K562 (cell line): ENCODE data around the gene TAS2R41. TPM values are rescaled to one million over a fixed set of nuclear protein-coding genes. Genes with fewer than 3 reads are reported as not detected.

Source experiments
- ATAC-seq: fragments of 200-7000 bp; cut with Tn5 transposase; 3 replicates; pipeline ENCODE4 v1.9.1; 2020; ENCODE audit warnings: moderate library complexity
- BruUV-seq: library from RNA; stranded (reverse); fragments of 400-500 nt; replicated peaks from 2 replicates; lab custom pipeline; 2021; lab: Mats Ljungman, UMichigan
- CTCF ChIA-PET: fragments of 300-600 bp; formaldehyde crosslinking; extraction: SDS; loops from one replicate; lab custom pipeline; 2021; ENCODE audit warnings: low intra/inter-chr PET ratio; lab: Yijun Ruan, JAX
- POLR2A ChIA-PET: fragments of 300-600, 350-650 bp; sonication (Branson Sonifier 250); formaldehyde crosslinking; extraction: SDS; loops from one replicate; lab custom pipeline; 2021; ENCODE audit warnings: antibody characterized with exemption, inconsistent platforms; lab: Yijun Ruan, JAX
- DNase-seq, 4 experiments: peaks; one replicate each; pipeline versions ENCODE4 v3.0.0 to v3.0.0-alpha.2; 2011 to 2018; ENCODE audit warnings: low spot score in 3 of 4, mixed read lengths in 3 of 4; ENCODE audit errors: extremely low read depth in 1 of 4
- FAIRE-seq: peaks from 2 replicates; lab custom pipeline; 2011; peaks lifted over from hg19 to GRCh38; lab: Jason Lieb, UNC
- H2AFZ ChIP-seq: 2 replicates; pipeline ENCODE4 v1.6.0; 2011; ENCODE audit warnings: low read depth, low read length, control low read depth, inconsistent platforms
- H3K27ac ChIP-seq: fragments of 200-600 bp; 3 replicates; pipeline ENCODE4 v1.8.0; 2011; ENCODE audit warnings: low read depth, mild to moderate bottlenecking, control low read depth, inconsistent platforms, low read length, moderate library complexity, mixed read lengths; ENCODE audit errors: extremely low read depth
- H3K27me3 ChIP-seq, 2 experiments: fragments of 300-600 bp in 1 of 2; 2 replicates in 1 of 2; 3 replicates in 1 of 2; pipeline versions ENCODE4 v1.6.0 to v1.8.0; 2011; ENCODE audit warnings: inconsistent platforms in 2 of 2, low read length in 2 of 2, mild to moderate bottlenecking in 1 of 2, mixed read lengths in 1 of 2, moderate library complexity in 1 of 2; ENCODE audit not compliant: control insufficient read depth in 2 of 2, insufficient read depth in 2 of 2
- H3K36me3 ChIP-seq: fragments of 300-600 bp; 3 replicates; pipeline ENCODE4 v1.8.0; 2011; ENCODE audit warnings: mild to moderate bottlenecking, low read length, inconsistent platforms; ENCODE audit not compliant: control insufficient read depth, insufficient read depth
- H3K4me1 ChIP-seq, 2 experiments: fragments of 200-600 bp in 1 of 2; replicated peaks in 1 of 2; 2 replicates in 1 of 2; 3 replicates in 1 of 2; pipeline versions ENCODE4 v1.5.1 to v1.8.0; 2011; ENCODE audit warnings: inconsistent platforms in 2 of 2, low read length in 2 of 2, mild to moderate bottlenecking in 1 of 2, mixed read lengths in 1 of 2, moderate library complexity in 1 of 2; ENCODE audit not compliant: control insufficient read depth in 2 of 2, insufficient read depth in 2 of 2
- H3K4me2 ChIP-seq: 2 replicates; pipeline ENCODE4 v1.6.1; 2011; ENCODE audit warnings: low read length, control low read depth, inconsistent platforms, mixed read lengths; ENCODE audit not compliant: insufficient read depth
- H3K4me3 ChIP-seq: fragments of 200-600 bp; sonication (generic), shearing (Covaris generic); 2 replicates; pipeline ENCODE4 v1.5.1; 2016; ENCODE audit warnings: control low read depth, inconsistent platforms
- H3K79me2 ChIP-seq: fragments of 200-600 bp; 3 replicates; pipeline ENCODE4 v1.8.0; 2011; ENCODE audit warnings: low read length, inconsistent platforms; ENCODE audit not compliant: control insufficient read depth, insufficient read depth
- H3K9ac ChIP-seq, 2 experiments: 2 replicates each; pipeline versions ENCODE4 v1.6.0 to v1.6.1; 2011; ENCODE audit warnings: low read depth in 2 of 2, low read length in 2 of 2, control low read depth in 1 of 2, inconsistent platforms in 1 of 2, mild to moderate bottlenecking in 1 of 2, mixed read lengths in 1 of 2; ENCODE audit not compliant: insufficient read depth in 1 of 2
- H3K9me1 ChIP-seq: one replicate; pipeline ENCODE4 v1.6.0; 2011; ENCODE audit warnings: inconsistent platforms, mild to moderate bottlenecking, low read length, moderate library complexity; ENCODE audit not compliant: control insufficient read depth, insufficient read depth
- H3K9me3 ChIP-seq: replicated peaks from 2 replicates; pipeline ENCODE4 v1.5.1; 2011; ENCODE audit warnings: low read depth, low read length, inconsistent platforms; ENCODE audit not compliant: control insufficient read depth, insufficient read depth
- H4K20me1 ChIP-seq: replicated peaks from 2 replicates; pipeline ENCODE4 v1.6.1; 2011; ENCODE audit warnings: low read length, inconsistent platforms, mixed read lengths; ENCODE audit not compliant: control insufficient read depth, insufficient read depth
- BRCA1 ChIP-seq, 2 experiments: fragments of 450-650 bp in 1 of 2; sonication (generic) in 1 of 2; formaldehyde crosslinking in 1 of 2; IDR thresholded peaks; 2 replicates each; pipeline versions ENCODE4 v1.5.0 to v1.6.1; 2017 to 2020; ENCODE audit warnings: mild to moderate bottlenecking in 1 of 2, missing genetic modification reagents in 1 of 2
- EP300 ChIP-seq: IDR thresholded peaks from 2 replicates; pipeline ENCODE4 v1.6.1; 2012; ENCODE audit warnings: low read length, improper control_type of control experiment
- ETS2 ChIP-seq: IDR thresholded peaks from 2 replicates; pipeline ENCODE4 v1.6.1; 2016; ENCODE audit warnings: borderline replicate concordance, missing genetic modification characterization, mild to moderate bottlenecking, moderate library complexity, missing compliant biosample characterization; ENCODE audit not compliant: poor library complexity, severe bottlenecking
- FIP1L1 ChIP-seq: fragments of 200-400 bp; formaldehyde crosslinking; IDR thresholded peaks from 2 replicates; pipeline ENCODE4 v1.6.1; 2018; ENCODE audit warnings: mild to moderate bottlenecking, low read depth, low read length; ENCODE audit not compliant: poor library complexity, severe bottlenecking
- GABPB1 ChIP-seq: sonication (generic); formaldehyde crosslinking; IDR thresholded peaks from 2 replicates; pipeline ENCODE4 v1.8.0; 2022; ENCODE audit warnings: mild to moderate bottlenecking, missing genetic modification reagents
- HDGF ChIP-seq: fragments of 450-650 bp; IDR thresholded peaks from 2 replicates; pipeline ENCODE4 v1.6.1; 2016
- HMG20A ChIP-seq: fragments of 450-650 bp; formaldehyde crosslinking; conservative IDR thresholded peaks from 2 replicates; pipeline ENCODE4 v1.4.0; 2020; ENCODE audit warnings: mild to moderate bottlenecking, mixed read lengths
- KAT2B ChIP-seq: IDR thresholded peaks from one replicate; pipeline ENCODE4 v1.6.1; 2012; ENCODE audit warnings: low read depth, mild to moderate bottlenecking, control low read depth, inconsistent platforms, low read length, moderate library complexity
- NFATC3 ChIP-seq: fragments of 450-650 bp; IDR thresholded peaks from 2 replicates; pipeline ENCODE4 v1.6.1; 2017; ENCODE audit warnings: mild to moderate bottlenecking
- NR1H2 ChIP-seq: sonication (generic); formaldehyde crosslinking; IDR thresholded peaks from 2 replicates; pipeline ENCODE4 v1.4.0; 2020; ENCODE audit warnings: mild to moderate bottlenecking, missing genetic modification reagents
- PRMT5 ChIP-seq: sonication (generic); formaldehyde crosslinking; IDR thresholded peaks from 2 replicates; pipeline ENCODE4 v1.5.0; 2020; ENCODE audit warnings: missing genetic modification reagents
- SMAD4 ChIP-seq: fragments of 250-450 bp; sonication (Bioruptor Pico); conservative IDR thresholded peaks from 2 replicates; pipeline ENCODE4 v1.8.0; 2021; ENCODE audit warnings: inconsistent platforms, mild to moderate bottlenecking, moderate library complexity
- STAT5B ChIP-seq: fragments of 250-450 bp; sonication (Bioruptor Pico); IDR thresholded peaks from 2 replicates; pipeline ENCODE4 v1.8.0; 2021; ENCODE audit warnings: mild to moderate bottlenecking, inconsistent platforms
- TRIM24 ChIP-seq, 2 experiments: fragments of 450-650 bp; IDR thresholded peaks; 2 replicates each; pipeline ENCODE4 v1.6.1; 2016
- WHSC1 ChIP-seq: IDR thresholded peaks from one replicate; pipeline ENCODE4 v1.6.1; 2012; ENCODE audit warnings: low read length, control low read depth, inconsistent platforms
- ZNF212 ChIP-seq: fragments of 450-650 bp; formaldehyde crosslinking; IDR thresholded peaks from 2 replicates; pipeline ENCODE4 v1.4.0; 2020; ENCODE audit warnings: mild to moderate bottlenecking
- ZNF3 ChIP-seq: fragments of 250-450 bp; sonication (Bioruptor Pico); IDR thresholded peaks from 2 replicates; pipeline ENCODE4 v1.5.0; 2021; ENCODE audit warnings: mild to moderate bottlenecking, moderate library complexity
- WGBS: fragments of 100-300 bp; shearing (Covaris generic); methylation state at CpG from one replicate; pipeline ENCODE4 v1.1.6; 2016; ENCODE audit warnings: low coverage, mixed read lengths; ENCODE audit not compliant: insufficient coverage; ENCODE audit errors: missing lambda C conversion rate; 5-methylcytosine and 5-hydroxymethylcytosine counted together
- in situ Hi-C: fragments of 300-500 bp; cut with MboI; formaldehyde crosslinking; loops from 4 replicates; pipeline ENCODE4 v1.15.0; 2018; ENCODE audit warnings: inconsistent platforms, mixed read lengths
- intact Hi-C: fragments of 100-400 bp; cut with micrococcal nuclease; formaldehyde crosslinking; loops from 2 replicates; pipeline ENCODE4 v1.14.2; 2022
- polyA plus RNA-seq, 8 experiments: library from polyadenylated mRNA; depleted of rRNA in 4 of 8; stranded (reverse) in 5 of 8; unstranded in 3 of 8; fragments of >200 nt; fragmentation: Nextera tagmentation in 2 of 8; fragmentation: Illumina TruSeq in 1 of 8; extraction: Ambion mirVana in 2 of 8; extraction: Trizol in 1 of 8; gene quantifications; 2 replicates each; pipeline versions ENCODE4 v1.2.1 to v1.2.3, GENCODE V29; 2011 to 2014; ENCODE audit warnings: inconsistent platforms in 1 of 8, missing spikeins in 1 of 8
- total RNA-seq, 7 experiments: library from RNA; depleted of rRNA in 6 of 7; stranded (reverse); fragments of >200 nt in 6 of 7; fragmentation: Illumina TruSeq in 2 of 7; extraction: Trizol in 2 of 7; gene quantifications; 2 replicates each; pipeline versions ENCODE4 v1.2.1 to v1.2.3, GENCODE V29; 2011 to 2021; ENCODE audit warnings: low replicate concordance in 1 of 7
- TF ChIP-seq, protein P1 (sequence below): fragments of 450-650 bp; IDR thresholded peaks from 2 replicates; pipeline ENCODE4 v1.6.1; 2016; ENCODE audit warnings: borderline replicate concordance

The TAS2R41 gene
- total and polyA plus RNA-seq, 9 of the 15 experiments (the other 6 are each of a cell fraction or from before 2014, with no cell fraction given) = not detected

DNA sequence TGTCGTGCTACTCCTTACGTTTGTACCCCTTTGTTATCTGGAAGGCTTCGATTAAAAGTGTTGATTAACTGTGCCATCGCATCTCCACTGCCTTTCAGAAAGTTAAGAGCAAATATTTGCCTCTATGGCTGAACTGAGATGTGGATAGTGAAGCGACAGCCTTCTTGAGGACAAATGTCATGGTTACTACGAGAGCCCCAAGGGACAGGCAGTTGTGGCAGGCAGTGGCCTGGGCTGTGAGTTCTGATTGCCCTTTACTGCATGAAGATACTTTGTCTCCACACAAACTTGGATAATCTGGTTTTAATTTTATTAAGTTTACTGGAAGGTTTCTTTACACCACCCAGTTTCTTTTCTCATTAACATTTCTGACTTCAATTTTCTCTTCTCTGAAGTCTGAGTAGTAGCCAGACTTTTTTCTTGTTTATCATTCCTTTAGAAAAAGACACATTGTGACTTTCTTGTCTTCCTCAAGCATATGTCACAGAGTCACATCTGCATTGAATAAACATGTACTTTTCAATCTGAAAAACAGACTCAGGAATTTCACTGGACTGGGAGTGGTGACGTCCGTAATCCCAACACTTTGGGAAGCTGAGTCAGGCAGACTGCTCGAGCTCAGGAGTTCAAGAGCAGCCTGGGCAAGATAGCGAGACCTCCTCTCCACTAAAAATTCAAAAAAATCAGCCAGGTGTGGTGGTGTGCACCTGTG, 1.5 kb downstream of the TAS2R41 start:
- Histone ChIP-seq H3K9me3 (no peaks in the 10 kb centered on the region), H3K27me3 (peaks cover 3 to 12% of the 10 kb centered on the region in 2 experiments; a peak in 4 of 5 replicates), H3K79me2 (no peaks in the 10 kb centered on the region), H3K4me2 (no peak overlapping the region), H3K27ac (no peak overlapping the region), H4K20me1 (no peaks in the 10 kb centered on the region), H2AFZ (no peak overlapping the region), H3K4me1 (no peaks in the 10 kb centered on the region), H3K9me1 (no peaks in the 10 kb centered on the region), H3K4me3 (no peak overlapping the region), H3K36me3 (no peaks in the 10 kb centered on the region), H3K9ac (no peak overlapping the region)
- 9% methylated on average over 10 of the region's 10 CpGs for WGBS
- intact Hi-C loops (no loop called here), in situ Hi-C loops (no loop called here)
- FAIRE-seq (no peak), DNase-seq (no peak), ATAC-seq (no peak; the same call in 2 of the 3 replicates)
- POLR2A ChIA-PET = no interaction called here
- no TSS peak for BruUV-seq
- CTCF ChIA-PET = no interaction called here
- TF ChIP-seq TRIM24 (IDR thresholded peaks at IDR 0.05) = no peak
- no peak for TF ChIP-seq STAT5B (CRISPR knock-in tag)
- no peak for TF ChIP-seq PRMT5 (CRISPR knock-in tag)
- TF ChIP-seq EP300 = no peak
- TF ChIP-seq ETS2 (tag) = no peak
- no peak for TF ChIP-seq GABPB1 (CRISPR knock-in tag)
- no peak for TF ChIP-seq NR1H2 (CRISPR knock-in tag)
- TF ChIP-seq WHSC1 = no peak
- no peak for TF ChIP-seq NFATC3
- no peak for TF ChIP-seq FIP1L1
- no peak for TF ChIP-seq ZNF3 (CRISPR knock-in tag)
- no peak for TF ChIP-seq ZNF212
- TF ChIP-seq, protein P1, sequence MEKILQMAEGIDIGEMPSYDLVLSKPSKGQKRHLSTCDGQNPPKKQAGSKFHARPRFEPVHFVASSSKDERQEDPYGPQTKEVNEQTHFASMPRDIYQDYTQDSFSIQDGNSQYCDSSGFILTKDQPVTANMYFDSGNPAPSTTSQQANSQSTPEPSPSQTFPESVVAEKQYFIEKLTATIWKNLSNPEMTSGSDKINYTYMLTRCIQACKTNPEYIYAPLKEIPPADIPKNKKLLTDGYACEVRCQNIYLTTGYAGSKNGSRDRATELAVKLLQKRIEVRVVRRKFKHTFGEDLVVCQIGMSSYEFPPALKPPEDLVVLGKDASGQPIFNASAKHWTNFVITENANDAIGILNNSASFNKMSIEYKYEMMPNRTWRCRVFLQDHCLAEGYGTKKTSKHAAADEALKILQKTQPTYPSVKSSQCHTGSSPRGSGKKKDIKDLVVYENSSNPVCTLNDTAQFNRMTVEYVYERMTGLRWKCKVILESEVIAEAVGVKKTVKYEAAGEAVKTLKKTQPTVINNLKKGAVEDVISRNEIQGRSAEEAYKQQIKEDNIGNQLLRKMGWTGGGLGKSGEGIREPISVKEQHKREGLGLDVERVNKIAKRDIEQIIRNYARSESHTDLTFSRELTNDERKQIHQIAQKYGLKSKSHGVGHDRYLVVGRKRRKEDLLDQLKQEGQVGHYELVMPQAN = no peak
- TF ChIP-seq BRCA1 (IDR thresholded peaks at IDR 0.05) = no peak
- no peak for TF ChIP-seq BRCA1 (CRISPR knock-in tag; IDR thresholded peaks at IDR 0.05)
- no peak for TF ChIP-seq HMG20A (CRISPR knock-in tag)
- TF ChIP-seq HDGF = no peak
- no peak for TF ChIP-seq KAT2B
- no peak for TF ChIP-seq SMAD4
